ENCODE results near the gene PRF1. TPM values are rescaled to one million over a fixed set of nuclear protein-coding genes. Genes with fewer than 3 reads are reported as not detected.

PRF1 gene
- total and polyA plus RNA-seq, 2 experiments from 2014 or later: not detected

DNA sequence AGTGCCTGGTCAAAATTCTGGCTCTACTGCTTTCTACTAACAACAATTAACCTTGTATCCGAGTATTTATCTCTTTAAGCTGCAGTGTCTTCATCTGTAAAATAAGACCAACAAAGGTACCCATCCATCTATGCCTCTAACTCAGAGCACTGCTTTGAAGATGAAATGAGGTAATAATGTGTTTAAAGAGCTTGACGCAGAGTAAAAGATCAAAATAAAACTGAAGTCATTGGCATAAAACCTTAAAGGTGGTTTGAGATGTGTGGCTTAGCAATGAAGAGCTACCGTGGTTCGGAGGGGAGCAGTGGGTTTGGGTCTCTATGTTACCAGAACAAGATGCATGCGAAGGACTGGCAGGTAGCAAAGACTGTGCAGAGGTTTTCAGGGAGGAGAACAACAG, 16.1 kb upstream of the PRF1 start:
- H3K4me3 ChIP-seq: no peak overlapping the region
- no peaks in the 10 kb centered on the region for H4K20me1 ChIP-seq (ENCODE audit: insufficient read depth, poor library complexity, severe bottlenecking)
- no peak overlapping the region for H3K4me2 ChIP-seq
- no peaks in the 10 kb centered on the region for H3K27me3 ChIP-seq
- no peak overlapping the region for H2AFZ ChIP-seq
- no peaks in the 10 kb centered on the region for H3K9me3 ChIP-seq (ENCODE audit: low read depth)
- H3K9me2 ChIP-seq (replicated peaks; ENCODE audit: insufficient read depth): no peaks in the 10 kb centered on the region
- 90% methylated on average over 5 of the region's 5 CpGs for WGBS (ENCODE audit: low lambda C conversion rate, missing lambda C conversion rate)
- TF ChIP-seq CTCF (IDR thresholded peaks at IDR 0.05; ENCODE audit: poor library complexity) (no peak), EZH2phosphoT487 (IDR thresholded peaks at IDR 0.05; ENCODE audit: low read depth, severe bottlenecking, unreplicated experiment) (no peak), EZH2 (IDR thresholded peaks at IDR 0.05; ENCODE audit: borderline replicate concordance) (no peak)
- H3K36me3 ChIP-seq (replicated peaks; ENCODE audit: insufficient read depth, low read depth): no peaks in the 10 kb centered on the region
- no peaks in the 10 kb centered on the region for H3K4me1 ChIP-seq (ENCODE audit: insufficient read depth)
- DNase-seq (ENCODE audit: low spot score): no peak
- H3K27ac ChIP-seq: no peak overlapping the region
- no peaks in the 10 kb centered on the region for H3K79me2 ChIP-seq

- 82% methylated on average over 7 of the region's 7 CpGs for WGBS (ENCODE audit: low lambda C conversion rate, missing lambda C conversion rate)
- no peaks in the 10 kb centered on the region for H3K36me3 ChIP-seq (replicated peaks; ENCODE audit: insufficient read depth, low read depth)
- no peaks in the 10 kb centered on the region for H3K9me2 ChIP-seq (replicated peaks; ENCODE audit: insufficient read depth)
- TF ChIP-seq EZH2phosphoT487 (IDR thresholded peaks at IDR 0.05; ENCODE audit: low read depth, severe bottlenecking, unreplicated experiment) (no peak), CTCF (IDR thresholded peaks at IDR 0.05; ENCODE audit: poor library complexity) (no peak), EZH2 (IDR thresholded peaks at IDR 0.05; ENCODE audit: borderline replicate concordance) (no peak)
- H3K27ac ChIP-seq: no peak overlapping the region
- H3K4me1 ChIP-seq (ENCODE audit: insufficient read depth): no peaks in the 10 kb centered on the region
- no peak overlapping the region for H3K4me2 ChIP-seq
- no peaks in the 10 kb centered on the region for H3K9me3 ChIP-seq (ENCODE audit: low read depth)
- H3K27me3 ChIP-seq: no peaks in the 10 kb centered on the region
- no peak for DNase-seq (ENCODE audit: low spot score)
- H3K79me2 ChIP-seq: no peaks in the 10 kb centered on the region
- H3K4me3 ChIP-seq: no peak overlapping the region
- H2AFZ ChIP-seq: no peak overlapping the region
- H4K20me1 ChIP-seq (ENCODE audit: insufficient read depth, poor library complexity, severe bottlenecking): no peaks in the 10 kb centered on the region
Measured at GRCh38 chr10:70617798-70618568, 15.4 kb upstream of the PRF1 start.

GRCh38 chr10:70616761-70617160, 14.2 kb upstream of the PRF1 start:
- no peaks in the 10 kb centered on the region for H3K4me1 ChIP-seq (ENCODE audit: insufficient read depth)
- no peaks in the 10 kb centered on the region for H3K9me2 ChIP-seq (replicated peaks; ENCODE audit: insufficient read depth)
- TF ChIP-seq EZH2 (IDR thresholded peaks at IDR 0.05; ENCODE audit: borderline replicate concordance) (no peak), CTCF (IDR thresholded peaks at IDR 0.05; ENCODE audit: poor library complexity) (no peak), EZH2phosphoT487 (IDR thresholded peaks at IDR 0.05; ENCODE audit: low read depth, severe bottlenecking, unreplicated experiment) (no peak)
- no peak overlapping the region for H2AFZ ChIP-seq
- WGBS (ENCODE audit: low lambda C conversion rate, missing lambda C conversion rate): 97% methylated on average over 4 of the region's 4 CpGs
- no peak overlapping the region for H3K4me2 ChIP-seq
- no peaks in the 10 kb centered on the region for H3K9me3 ChIP-seq (ENCODE audit: low read depth)
- H4K20me1 ChIP-seq (ENCODE audit: insufficient read depth, poor library complexity, severe bottlenecking): no peaks in the 10 kb centered on the region
- no peaks in the 10 kb centered on the region for H3K36me3 ChIP-seq (replicated peaks; ENCODE audit: insufficient read depth, low read depth)
- no peaks in the 10 kb centered on the region for H3K79me2 ChIP-seq
- H3K27me3 ChIP-seq: no peaks in the 10 kb centered on the region
- H3K27ac ChIP-seq: no peak overlapping the region
- DNase-seq (ENCODE audit: low spot score): no peak
- H3K4me3 ChIP-seq: no peak overlapping the region

Data from hepatocyte (in vitro differentiated cells).